ENCODE measurements around the gene TEK.

- no peak for TF ChIP-seq CTCF (optimal IDR thresholded peaks at IDR 0.05 in 1 of 3, IDR thresholded peaks at IDR 0.05 in 1 of 3, conservative IDR thresholded peaks at IDR 0.05 in 1 of 3; ENCODE audit: extremely low read depth in 1 of 3, insufficient read depth in 2 of 3, low read length in 3 of 3)
- no peak for TF ChIP-seq EZH2 (IDR thresholded peaks at IDR 0.05; ENCODE audit: low read length)
Observed at GRCh38 chr9:27059907-27060306, 49.1 kb upstream of the TEK start.
